Activated naive CD4-positive, alpha-beta T cell treated with anti-CD3 and anti-CD28 coated beads for 36 hours (primary cell): ENCODE results near the gene TSEN15. TPM values are rescaled to one million over a fixed set of nuclear protein-coding genes. Genes with fewer than 3 reads are reported as not detected.

Experiments used
- CTCF ChIA-PET: fragments of 350-600 bp; sonication (Branson Sonifier 250); formaldehyde crosslinking; loops from one replicate; lab custom pipeline; 2021; ENCODE audit warnings: antibody characterized with exemption; lab: Charles Lee
- DNase-seq: peaks from one replicate; pipeline ENCODE4 v3.0.0-alpha.2; 2020
- H3K27ac Mint-ChIP-seq: one replicate; pipeline ENCODE4 v1.8.0; 2021; ENCODE audit warnings: mild to moderate bottlenecking, mixed read lengths
- H3K27me3 Mint-ChIP-seq: one replicate; pipeline ENCODE4 v1.8.0; 2021; ENCODE audit warnings: low read depth, mixed read lengths
- H3K36me3 Mint-ChIP-seq: one replicate; pipeline ENCODE4 v1.8.0; 2021; ENCODE audit warnings: low read depth, mixed read lengths
- H3K4me1 Mint-ChIP-seq: one replicate; pipeline ENCODE4 v1.8.0; 2021; ENCODE audit warnings: low read depth, mixed read lengths
- H3K4me3 Mint-ChIP-seq: one replicate; pipeline ENCODE4 v1.8.0; 2021; ENCODE audit warnings: mild to moderate bottlenecking, moderate library complexity, mixed read lengths
- H3K9me3 Mint-ChIP-seq: one replicate; pipeline ENCODE4 v1.8.0; 2021; ENCODE audit warnings: mixed read lengths
- intact Hi-C: fragments of 100-400 bp; cut with micrococcal nuclease; formaldehyde crosslinking; loops from one replicate; pipeline ENCODE4 v1.15.1; 2023
- total RNA-seq, 2 experiments: library from RNA; stranded (reverse); gene quantifications; one replicate each; pipeline ENCODE4 v1.2.3, GENCODE V29; 2021

Gene TSEN15
- total RNA-seq, 2 experiments from 2014 or later: 52.6 to 57.6 TPM

GRCh38 chr1:184048561-184049240 is 2.8 kb upstream of the TSEN15 start:
- no peaks in the 10 kb centered on the region for H3K9me3 Mint-ChIP-seq
- peaks cover 24% of the 10 kb centered on the region for H3K4me1 Mint-ChIP-seq
- intact Hi-C loops: no loop called here
- H3K27ac Mint-ChIP-seq: no peak overlapping the region
- CTCF ChIA-PET: no interaction called here
- H3K36me3 Mint-ChIP-seq: peaks cover 3% of the 10 kb centered on the region
- no peak overlapping the region for H3K4me3 Mint-ChIP-seq
- no peak for DNase-seq
- peaks cover 6% of the 10 kb centered on the region for H3K27me3 Mint-ChIP-seq

- CTCF ChIA-PET: no interaction called here
- H3K27me3 Mint-ChIP-seq: peaks cover 5% of the 10 kb centered on the region
- H3K9me3 Mint-ChIP-seq: no peaks in the 10 kb centered on the region
- intact Hi-C loops: no loop called here
- peaks cover 29% of the 10 kb centered on the region for H3K4me1 Mint-ChIP-seq
- DNase-seq: no peak
- no peak overlapping the region for H3K4me3 Mint-ChIP-seq
- no peak overlapping the region for H3K27ac Mint-ChIP-seq
- H3K36me3 Mint-ChIP-seq: peaks cover 4% of the 10 kb centered on the region
Measured at GRCh38 chr1:184049291-184049690, 2.2 kb upstream of the TSEN15 start.

GRCh38 chr1:184049836-184050468 is 1.6 kb upstream of the TSEN15 start:
- Mint-ChIP-seq H3K27me3 (peaks cover 5% of the 10 kb centered on the region), H3K27ac (no peak overlapping the region), H3K9me3 (no peaks in the 10 kb centered on the region), H3K36me3 (peaks cover 11% of the 10 kb centered on the region), H3K4me1 (peaks cover 31% of the 10 kb centered on the region), H3K4me3 (no peak overlapping the region)
- no peak for DNase-seq
- CTCF ChIA-PET: interaction anchor here (1.3 kb wide), 1 partner anchor 365 kb away, joined by 3 read pairs; no protein-coding TSS in a partner anchor
- intact Hi-C loops: loop anchor here (2.0 to 10.0 kb wide), 9 partner anchors 133 to 995 kb away; partner anchors contain the start of genes APOBEC4, C1orf21, EDEM3 and NIBAN1

- Mint-ChIP-seq H3K27ac (peak overlapping the region; percentile 96), H3K4me1 (peaks cover 34% of the 10 kb centered on the region), H3K36me3 (peaks cover 14% of the 10 kb centered on the region), H3K27me3 (peaks cover 5% of the 10 kb centered on the region), H3K9me3 (no peaks in the 10 kb centered on the region), H3K4me3 (peak overlapping the region; percentile 96)
- CTCF ChIA-PET: interaction anchor here (1.3 kb wide), 1 partner anchor 366 kb away, joined by 3 read pairs; no protein-coding TSS in a partner anchor
- no peak for DNase-seq
- intact Hi-C loops: loop anchor here (1.0 to 10.0 kb wide), 10 partner anchors 13 to 994 kb away; partner anchors contain the start of genes APOBEC4, C1orf21, COLGALT2 and EDEM3
Measured at GRCh38 chr1:184050636-184051035, 894 bp upstream of the TSEN15 start.

- CTCF ChIA-PET: interaction anchor here (0.7 to 1.3 kb wide), 2 partner anchors 12 to 366 kb away, joined by 3 read pairs; no protein-coding TSS in a partner anchor
- H3K9me3 Mint-ChIP-seq: no peaks in the 10 kb centered on the region
- intact Hi-C loops: loop anchor here (1.0 to 10.0 kb wide), 10 partner anchors 14 to 994 kb away; partner anchors contain the start of genes APOBEC4, C1orf21, COLGALT2 and EDEM3
- H3K27me3 Mint-ChIP-seq: peaks cover 5% of the 10 kb centered on the region
- peak overlapping the region; percentile 96 for H3K27ac Mint-ChIP-seq
- H3K4me3 Mint-ChIP-seq: peak overlapping the region; percentile 96
- H3K36me3 Mint-ChIP-seq: peaks cover 14% of the 10 kb centered on the region
- peaks cover 34% of the 10 kb centered on the region for H3K4me1 Mint-ChIP-seq
- no peak for DNase-seq
Measured at GRCh38 chr1:184051138-184051484, 419 bp upstream of the TSEN15 start.

- CTCF ChIA-PET: no interaction called here
- H3K4me3 Mint-ChIP-seq: peak overlapping the region; percentile 96
- peak overlapping the region; percentile 96 for H3K27ac Mint-ChIP-seq
Measured at GRCh38 chr1:184052194-184052559, 647 bp downstream of the TSEN15 start.

GRCh38 chr1:184052750-184053149 is 1.2 kb downstream of the TSEN15 start:
- H3K4me1 Mint-ChIP-seq: peaks cover 38% of the 10 kb centered on the region
- CTCF ChIA-PET: no interaction called here
- peak overlapping the region; percentile 96 for H3K4me3 Mint-ChIP-seq
- H3K9me3 Mint-ChIP-seq: no peaks in the 10 kb centered on the region
- DNase-seq: no peak
- intact Hi-C loops: loop anchor here (1.0 to 10.0 kb wide), 10 partner anchors 96 to 992 kb away; partner anchors contain the start of genes APOBEC4, ARPC5, C1orf21 and NIBAN1
- no peak overlapping the region for H3K27ac Mint-ChIP-seq
- peaks cover 19% of the 10 kb centered on the region for H3K36me3 Mint-ChIP-seq
- peaks cover 3% of the 10 kb centered on the region for H3K27me3 Mint-ChIP-seq

More at GRCh38 chr1:184052194-184052559, 647 bp downstream of the TSEN15 start:
- intact Hi-C loops: loop anchor here (1.0 to 10.0 kb wide), 10 partner anchors 96 to 993 kb away; partner anchors contain the start of genes APOBEC4, ARPC5, C1orf21 and NIBAN1
- H3K9me3 Mint-ChIP-seq: no peaks in the 10 kb centered on the region
- H3K4me1 Mint-ChIP-seq: peaks cover 38% of the 10 kb centered on the region
- peaks cover 18% of the 10 kb centered on the region for H3K36me3 Mint-ChIP-seq
- H3K27me3 Mint-ChIP-seq: peaks cover 5% of the 10 kb centered on the region
- DNase-seq: no peak

- peaks cover 3% of the 10 kb centered on the region for H3K27me3 Mint-ChIP-seq
- no peaks in the 10 kb centered on the region for H3K9me3 Mint-ChIP-seq
- H3K4me3 Mint-ChIP-seq: no peak overlapping the region
- H3K27ac Mint-ChIP-seq: no peak overlapping the region
- peaks cover 19% of the 10 kb centered on the region for H3K36me3 Mint-ChIP-seq
- H3K4me1 Mint-ChIP-seq: peaks cover 39% of the 10 kb centered on the region
- DNase-seq: no peak
- CTCF ChIA-PET: interaction anchor here (0.7 kb wide), 1 partner anchor 369 kb away, joined by 3 read pairs; no protein-coding TSS in a partner anchor
- intact Hi-C loops: loop anchor here (2.0 to 10.0 kb wide), 8 partner anchors 137 to 991 kb away; partner anchors contain the start of genes APOBEC4, ARPC5, C1orf21 and NIBAN1
Measured at GRCh38 chr1:184053881-184054280, 2.4 kb downstream of the TSEN15 start.

- peaks cover 33% of the 10 kb centered on the region for H3K4me1 Mint-ChIP-seq
- H3K27ac Mint-ChIP-seq: no peak overlapping the region
- peaks cover 26% of the 10 kb centered on the region for H3K36me3 Mint-ChIP-seq
- intact Hi-C loops: loop anchor here (10.0 kb wide), 4 partner anchors 362 to 988 kb away; partner anchors contain the start of genes NIBAN1 and RNF2
- CTCF ChIA-PET: no interaction called here
- DNase-seq: no peak
- H3K9me3 Mint-ChIP-seq: no peaks in the 10 kb centered on the region
- H3K27me3 Mint-ChIP-seq: no peaks in the 10 kb centered on the region
- no peak overlapping the region for H3K4me3 Mint-ChIP-seq
Measured at GRCh38 chr1:184056921-184057555, 5.5 kb downstream of the TSEN15 start.

- CTCF ChIA-PET: no interaction called here
- Mint-ChIP-seq H3K4me3 (no peak overlapping the region), H3K36me3 (peaks cover 29% of the 10 kb centered on the region), H3K9me3 (no peaks in the 10 kb centered on the region), H3K4me1 (peaks cover 20% of the 10 kb centered on the region), H3K27me3 (no peaks in the 10 kb centered on the region), H3K27ac (no peak overlapping the region)
- no peak for DNase-seq
- intact Hi-C loops: loop anchor here (10.0 kb wide), 4 partner anchors 365 to 985 kb away; partner anchors contain the start of genes NIBAN1 and RNF2
Measured at GRCh38 chr1:184059887-184060286, 8.4 kb downstream of the TSEN15 start.

- CTCF ChIA-PET: no interaction called here
- Mint-ChIP-seq H3K27ac (no peak overlapping the region), H3K4me1 (peaks cover 17% of the 10 kb centered on the region), H3K4me3 (no peak overlapping the region), H3K9me3 (no peaks in the 10 kb centered on the region), H3K36me3 (peaks cover 27% of the 10 kb centered on the region), H3K27me3 (no peaks in the 10 kb centered on the region)
- DNase-seq: no peak
- intact Hi-C loops: no loop called here
Measured at GRCh38 chr1:184060316-184060715, 8.8 kb downstream of the TSEN15 start.
